Measurements from ENCODE around the gene PROK1.

DNA sequence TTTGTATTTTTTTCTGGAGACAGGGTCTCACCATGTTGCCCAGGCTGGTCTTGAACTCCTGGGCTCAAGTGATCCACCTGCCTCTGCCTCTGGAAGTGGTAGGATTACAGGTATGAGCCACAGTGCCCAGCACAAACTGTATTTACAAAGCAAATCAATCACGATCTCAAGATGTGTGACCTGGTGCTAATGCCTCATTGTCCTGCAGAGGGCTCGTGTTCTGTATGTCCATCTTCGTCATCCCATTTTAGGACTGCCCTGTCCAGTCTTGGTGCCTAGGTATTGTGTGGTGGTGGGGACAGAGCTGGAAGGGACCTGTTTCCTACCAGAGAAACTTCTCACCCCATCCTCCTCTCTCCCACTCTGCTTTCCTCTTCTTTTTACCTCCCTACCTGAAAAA is 20.2 kb downstream of the PROK1 start:
- no peak for TF ChIP-seq EZH2 (IDR thresholded peaks at IDR 0.05; ENCODE audit: insufficient read depth, low read length)
- TF ChIP-seq, protein P1, sequence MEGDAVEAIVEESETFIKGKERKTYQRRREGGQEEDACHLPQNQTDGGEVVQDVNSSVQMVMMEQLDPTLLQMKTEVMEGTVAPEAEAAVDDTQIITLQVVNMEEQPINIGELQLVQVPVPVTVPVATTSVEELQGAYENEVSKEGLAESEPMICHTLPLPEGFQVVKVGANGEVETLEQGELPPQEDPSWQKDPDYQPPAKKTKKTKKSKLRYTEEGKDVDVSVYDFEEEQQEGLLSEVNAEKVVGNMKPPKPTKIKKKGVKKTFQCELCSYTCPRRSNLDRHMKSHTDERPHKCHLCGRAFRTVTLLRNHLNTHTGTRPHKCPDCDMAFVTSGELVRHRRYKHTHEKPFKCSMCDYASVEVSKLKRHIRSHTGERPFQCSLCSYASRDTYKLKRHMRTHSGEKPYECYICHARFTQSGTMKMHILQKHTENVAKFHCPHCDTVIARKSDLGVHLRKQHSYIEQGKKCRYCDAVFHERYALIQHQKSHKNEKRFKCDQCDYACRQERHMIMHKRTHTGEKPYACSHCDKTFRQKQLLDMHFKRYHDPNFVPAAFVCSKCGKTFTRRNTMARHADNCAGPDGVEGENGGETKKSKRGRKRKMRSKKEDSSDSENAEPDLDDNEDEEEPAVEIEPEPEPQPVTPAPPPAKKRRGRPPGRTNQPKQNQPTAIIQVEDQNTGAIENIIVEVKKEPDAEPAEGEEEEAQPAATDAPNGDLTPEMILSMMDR (IDR thresholded peaks at IDR 0.05; ENCODE audit: insufficient read depth, low read depth, low read length), result no peak
